HCT116 (cell line): ENCODE data around the gene CST6. TPM values are rescaled to one million over a fixed set of nuclear protein-coding genes. Genes with fewer than 3 reads are reported as not detected.

Experiments
- ATAC-seq: fragments of 200-7000 bp; cut with Tn5 transposase; 2 replicates; pipeline ENCODE4 v1.9.1; 2020; ENCODE audit warnings: mild to moderate bottlenecking, moderate library complexity
- BruUV-seq: library from RNA; stranded (reverse); fragments of 400-500 nt; replicated peaks from 2 replicates; lab custom pipeline; 2021; lab: Mats Ljungman, UMichigan
- CTCF ChIA-PET: fragments of 300-600 bp; sonication (Branson Sonifier 250); formaldehyde crosslinking; loops from one replicate; lab custom pipeline; 2021; ENCODE audit warnings: antibody characterized with exemption; lab: Charles Lee
- POLR2A ChIA-PET: fragments of 300-600, 350-600 bp; sonication (Branson Sonifier 250); formaldehyde crosslinking; loops from one replicate; lab custom pipeline; 2021; ENCODE audit warnings: antibody characterized with exemption; lab: Charles Lee
- RAD21 ChIA-PET, 2 experiments: fragments of 300-600 bp; sonication (Branson Sonifier 250); formaldehyde crosslinking; loops; one replicate each; lab custom pipeline; 2023; ENCODE audit warnings: low total read pairs in 2 of 2; ENCODE audit not compliant: uncharacterized antibody in 2 of 2, unreplicated experiment in 2 of 2, low non-redundant PET in 1 of 2; lab: Charles Lee
- DNase-seq: peaks from one replicate; pipeline ENCODE4 v3.0.0-alpha.2; 2010; ENCODE audit warnings: low read depth, low spot score
- H2AFZ ChIP-seq: fragments of 200-600 bp; shearing (Covaris generic), sonication (generic); 2 replicates; pipeline ENCODE4 v1.6.1; 2017; ENCODE audit warnings: low read depth, mixed run types, mixed read lengths, antibody characterized with exemption, low read length; ENCODE audit not compliant: poor library complexity, severe bottlenecking
- H3K27ac ChIP-seq: 2 replicates; pipeline ENCODE4 v1.5.1; 2012; ENCODE audit warnings: low read depth, low read length
- H3K27me3 ChIP-seq: fragments of 200-600 bp; sonication (generic); 2 replicates; pipeline ENCODE4 v1.6.1; 2016; ENCODE audit warnings: mixed run types, low read length, mixed read lengths; ENCODE audit not compliant: insufficient read depth
- H3K36me3 ChIP-seq, 2 experiments: fragments of 200-500 bp in 1 of 2; fragments of 200-600 bp in 1 of 2; sonication (Bioruptor generic) in 1 of 2; sonication (generic) in 1 of 2; 2 replicates each; pipeline versions ENCODE4 v1.5.1 to v1.6.1; 2014 to 2016; ENCODE audit warnings: low read length in 2 of 2, inconsistent platforms in 1 of 2, mixed read lengths in 1 of 2, mixed run types in 1 of 2; ENCODE audit not compliant: insufficient read depth in 2 of 2, control insufficient read depth in 1 of 2
- H3K4me1 ChIP-seq, 2 experiments: fragments of 200-600 bp in 1 of 2; sonication (generic) in 1 of 2; 2 replicates each; pipeline versions ENCODE4 v1.5.1 to v1.6.1; 2012 to 2017; ENCODE audit warnings: low read length in 2 of 2, inconsistent platforms in 1 of 2, mild to moderate bottlenecking in 1 of 2, mixed read lengths in 1 of 2, mixed run types in 1 of 2, moderate library complexity in 1 of 2; ENCODE audit not compliant: insufficient read depth in 2 of 2, control insufficient read depth in 1 of 2
- H3K4me2 ChIP-seq: fragments of 200-600 bp; sonication (generic); 2 replicates; pipeline ENCODE4 v1.6.1; 2017; ENCODE audit warnings: mixed run types, low read length, mixed read lengths
- H3K4me3 ChIP-seq, 2 experiments: fragments of 200-600 bp in 1 of 2; sonication (generic) in 1 of 2; replicated peaks in 1 of 2; 2 replicates each; pipeline ENCODE4 v1.5.1; 2011 to 2016; ENCODE audit warnings: low read length in 2 of 2, control low read depth in 1 of 2, low read depth in 1 of 2, mild to moderate bottlenecking in 1 of 2, mixed read lengths in 1 of 2, mixed run types in 1 of 2
- H3K79me2 ChIP-seq: fragments of 200-600 bp; sonication (generic); 2 replicates; pipeline ENCODE4 v1.6.1; 2017; ENCODE audit warnings: mild to moderate bottlenecking, mixed run types, low read length, moderate library complexity, mixed read lengths; ENCODE audit not compliant: insufficient read depth
- H3K9ac ChIP-seq: fragments of 200-600 bp; sonication (generic); 2 replicates; pipeline ENCODE4 v1.6.1; 2016; ENCODE audit warnings: low read length, mixed read lengths
- H3K9me2 ChIP-seq: fragments of 200-600 bp; sonication (generic), shearing (Covaris generic); 2 replicates; pipeline ENCODE4 v1.6.1; 2017; ENCODE audit warnings: mixed run types, mild to moderate bottlenecking, moderate library complexity; ENCODE audit not compliant: insufficient read depth
- H3K9me3 ChIP-seq, 2 experiments: fragments of 200-500 bp in 1 of 2; fragments of 200-600 bp in 1 of 2; sonication (Bioruptor generic) in 1 of 2; sonication (generic) in 1 of 2; 2 replicates each; pipeline ENCODE4 v1.6.1; 2014 to 2017; ENCODE audit warnings: low read length in 2 of 2, mixed read lengths in 2 of 2, inconsistent platforms in 1 of 2, low read depth in 1 of 2, mild to moderate bottlenecking in 1 of 2, mixed run types in 1 of 2, moderate library complexity in 1 of 2; ENCODE audit not compliant: control insufficient read depth in 1 of 2, insufficient read depth in 1 of 2
- H4K20me1 ChIP-seq: fragments of 200-600 bp; sonication (generic), shearing (Covaris generic); 2 replicates; pipeline ENCODE4 v1.6.1; 2017; ENCODE audit warnings: mixed run types, mild to moderate bottlenecking, moderate library complexity; ENCODE audit not compliant: insufficient read depth
- ATF3 ChIP-seq: IDR thresholded peaks from 2 replicates; pipeline ENCODE4 v1.6.1; 2012
- CBX3 ChIP-seq: IDR thresholded peaks from 2 replicates; pipeline ENCODE4 v1.6.1; 2012; ENCODE audit warnings: low read depth
- CTCF ChIP-seq, 3 experiments: fragments of 200-600 bp in 1 of 3; sonication (generic) in 1 of 3; IDR thresholded peaks in 2 of 3; conservative IDR thresholded peaks in 1 of 3; 2 replicates each; pipeline ENCODE4 v1.5.1; 2012 to 2017; ENCODE audit warnings: low read depth in 2 of 3, low read length in 2 of 3, antibody characterized with exemption in 1 of 3, borderline replicate concordance in 1 of 3, control low read depth in 1 of 3, mild to moderate bottlenecking in 1 of 3, mixed read lengths in 1 of 3, mixed run types in 1 of 3, moderate library complexity in 1 of 3; ENCODE audit not compliant: insufficient read depth in 1 of 3
- EGR1 ChIP-seq: IDR thresholded peaks from 2 replicates; pipeline ENCODE4 v1.6.1; 2012; ENCODE audit warnings: low read depth
- ELF1 ChIP-seq: IDR thresholded peaks from 2 replicates; pipeline ENCODE4 v1.6.1; 2012; ENCODE audit warnings: low read depth, borderline replicate concordance
- EZH2 ChIP-seq: fragments of 200-600 bp; sonication (generic); IDR thresholded peaks from 2 replicates; pipeline ENCODE4 v1.6.1; 2017; ENCODE audit warnings: antibody characterized with exemption, mixed run types
- EZH2phosphoT487 ChIP-seq: fragments of 200-600 bp; IDR thresholded peaks from 2 replicates; pipeline ENCODE4 v1.6.1; 2018; ENCODE audit warnings: antibody characterized with exemption, borderline replicate concordance
- FOSL1 ChIP-seq: IDR thresholded peaks from 2 replicates; pipeline ENCODE4 v1.6.1; 2012; ENCODE audit warnings: low read depth
- MAX ChIP-seq: IDR thresholded peaks from 2 replicates; pipeline ENCODE4 v1.6.1; 2012
- POLR2AphosphoS5 ChIP-seq: IDR thresholded peaks from 2 replicates; pipeline ENCODE4 v1.6.1; 2011; ENCODE audit warnings: mild to moderate bottlenecking, low read depth, low read length, moderate library complexity
- REST ChIP-seq: IDR thresholded peaks from 2 replicates; pipeline ENCODE4 v1.6.1; 2012; ENCODE audit warnings: low read depth
- SIN3A ChIP-seq: IDR thresholded peaks from 2 replicates; pipeline ENCODE4 v1.6.1; 2012; ENCODE audit warnings: low read depth
- SP1 ChIP-seq: IDR thresholded peaks from 2 replicates; pipeline ENCODE4 v1.6.1; 2012; ENCODE audit warnings: low read depth
- SRF ChIP-seq: IDR thresholded peaks from 2 replicates; pipeline ENCODE4 v1.6.1; 2012; ENCODE audit warnings: low read depth
- TCF7L2 ChIP-seq: IDR thresholded peaks from 2 replicates; pipeline ENCODE4 v1.7.0; 2011; ENCODE audit warnings: borderline replicate concordance, inconsistent platforms; ENCODE audit not compliant: insufficient read depth, insufficient read length; ENCODE audit errors: extremely low read depth
- YY1 ChIP-seq: IDR thresholded peaks from 2 replicates; pipeline ENCODE4 v1.6.1; 2011; ENCODE audit warnings: low read length, low read depth, moderate library complexity, mild to moderate bottlenecking; ENCODE audit not compliant: insufficient replicate concordance; ENCODE audit errors: extremely low read depth
- ZBTB33 ChIP-seq: IDR thresholded peaks from 2 replicates; pipeline ENCODE4 v1.6.1; 2011; ENCODE audit warnings: mild to moderate bottlenecking, low read length, moderate library complexity; ENCODE audit not compliant: insufficient replicate concordance; ENCODE audit errors: extremely low read depth
- ZFX ChIP-seq: fragments of 450-650 bp; IDR thresholded peaks from 2 replicates; pipeline ENCODE4 v1.6.1; 2017
- ZNF274 ChIP-seq: fragments of 200-500 bp; sonication (Bioruptor generic); IDR thresholded peaks from 2 replicates; pipeline ENCODE4 v1.6.1; 2014; ENCODE audit warnings: mild to moderate bottlenecking, low read depth, low read length, inconsistent platforms
- intact Hi-C: fragments of 100-400 bp; cut with micrococcal nuclease; formaldehyde crosslinking; loops from 2 replicates; pipeline ENCODE4 v1.10.0; 2022
- total RNA-seq: library from RNA; stranded (reverse); gene quantifications from one replicate; pipeline ENCODE4 v1.2.1, GENCODE V29; 2021; ENCODE audit not compliant: unreplicated experiment

The CST6 gene
- total RNA-seq, 1 experiment from 2014 or later, result 68.1 TPM

- ATAC-seq (no peak), DNase-seq (no peak)
- no peak overlapping the region for H2AFZ ChIP-seq
- H3K79me2 ChIP-seq, result peaks cover 60% of the 10 kb centered on the region
- TF ChIP-seq ZFX (no peak), TCF7L2 (no peak), SRF (no peak), EGR1 (no peak), ELF1 (no peak), ZNF274 (no peak), EZH2phosphoT487 (no peak), CTCF (IDR thresholded peaks at IDR 0.05 in 2 of 3, conservative IDR thresholded peaks at IDR 0.05 in 1 of 3; ENCODE audit: borderline replicate concordance in 1 of 3, insufficient read depth in 1 of 3, low read depth in 2 of 3, low read length in 2 of 3) (no peak), ZBTB33 (no peak), CBX3 (no peak), SIN3A (no peak), FOSL1 (no peak), MAX (no peak), ATF3 (no peak), EZH2 (no peak), SP1 (no peak), REST (no peak), POLR2AphosphoS5 (no peak), YY1 (no peak)
- no peaks in the 10 kb centered on the region for H3K9me3 ChIP-seq
- H3K27me3 ChIP-seq, result no peaks in the 10 kb centered on the region
- H3K4me2 ChIP-seq, result no peak overlapping the region
- H4K20me1 ChIP-seq, result no peaks in the 10 kb centered on the region
- RAD21 ChIA-PET, result no interaction called here
- H3K36me3 ChIP-seq, result peaks cover 63 to 66% of the 10 kb centered on the region in 2 experiments
- CTCF ChIA-PET, result interaction anchor here (2.3 kb wide), 1 partner anchor 12 kb away, joined by 8 read pairs; no protein-coding TSS in a partner anchor
- no peak overlapping the region for H3K9ac ChIP-seq
- no peak overlapping the region for H3K4me3 ChIP-seq
- peaks cover 5 to 11% of the 10 kb centered on the region in 2 experiments for H3K4me1 ChIP-seq
- POLR2A ChIA-PET, result no interaction called here
- H3K9me2 ChIP-seq, result no peaks in the 10 kb centered on the region
- intact Hi-C loops, result no loop called here
- no peak overlapping the region for H3K27ac ChIP-seq
- no TSS peak for BruUV-seq
These were observed 44.7 kb downstream of the CST6 start for GRCh38 chr11:66056501-66056900.
